ENCODE results near the gene FAM117A.

GRCh38 chr17:49717371-49717861 lies 46.5 kb downstream of the FAM117A start:
- TF ChIP-seq EZH2phosphoT487 (IDR thresholded peaks at IDR 0.05; ENCODE audit: borderline replicate concordance, low read length) (no peak), EZH2 (IDR thresholded peaks at IDR 0.05; ENCODE audit: low read length, unreplicated experiment) (no peak), CTCF (conservative IDR thresholded peaks at IDR 0.05; ENCODE audit: low read depth, low read length) (no peak)

Data from PC-3 (cell line).